Nephron progenitor cell (in vitro differentiated cells): ENCODE measurements around the gene JAGN1.

Experiments
- DNase-seq: peaks from one replicate; pipeline ENCODE4 v3.0.0; 2021
- H3K27ac Mint-ChIP-seq: 2 replicates; pipeline ENCODE4 v1.8.0; 2021; ENCODE audit warnings: mild to moderate bottlenecking, moderate library complexity, mixed read lengths
- H3K27me3 Mint-ChIP-seq: 2 replicates; pipeline ENCODE4 v1.8.0; 2021; ENCODE audit warnings: mild to moderate bottlenecking, low read depth, mixed read lengths; ENCODE audit not compliant: poor library complexity
- H3K36me3 Mint-ChIP-seq: 2 replicates; pipeline ENCODE4 v1.8.0; 2021; ENCODE audit warnings: low read depth, mixed read lengths
- H3K4me1 Mint-ChIP-seq: 2 replicates; pipeline ENCODE4 v1.8.0; 2021; ENCODE audit warnings: mixed read lengths
- H3K4me3 Mint-ChIP-seq: 2 replicates; pipeline ENCODE4 v1.8.0; 2021; ENCODE audit warnings: mild to moderate bottlenecking, moderate library complexity, mixed read lengths
- H3K9me3 Mint-ChIP-seq: 2 replicates; pipeline ENCODE4 v1.8.0; 2021; ENCODE audit warnings: mild to moderate bottlenecking, moderate library complexity, mixed read lengths
- TF ChIP-seq, protein P1 (sequence below): fragments of 200-600 bp; sonication (generic); IDR thresholded peaks from 2 replicates; pipeline ENCODE4 v1.5.0; 2021; ENCODE audit warnings: antibody characterized with exemption

The JAGN1 gene

GRCh38 chr3:9914559-9915253 is 24.3 kb downstream of the JAGN1 start:
- Mint-ChIP-seq H3K27ac (no peak overlapping the region), H3K36me3 (no peaks in the 10 kb centered on the region), H3K4me3 (peak overlapping the region; percentile 52), H3K9me3 (no peaks in the 10 kb centered on the region), H3K27me3 (peaks cover 6% of the 10 kb centered on the region), H3K4me1 (peaks cover 41% of the 10 kb centered on the region)
- DNase-seq: no peak
- TF ChIP-seq, protein P1, sequence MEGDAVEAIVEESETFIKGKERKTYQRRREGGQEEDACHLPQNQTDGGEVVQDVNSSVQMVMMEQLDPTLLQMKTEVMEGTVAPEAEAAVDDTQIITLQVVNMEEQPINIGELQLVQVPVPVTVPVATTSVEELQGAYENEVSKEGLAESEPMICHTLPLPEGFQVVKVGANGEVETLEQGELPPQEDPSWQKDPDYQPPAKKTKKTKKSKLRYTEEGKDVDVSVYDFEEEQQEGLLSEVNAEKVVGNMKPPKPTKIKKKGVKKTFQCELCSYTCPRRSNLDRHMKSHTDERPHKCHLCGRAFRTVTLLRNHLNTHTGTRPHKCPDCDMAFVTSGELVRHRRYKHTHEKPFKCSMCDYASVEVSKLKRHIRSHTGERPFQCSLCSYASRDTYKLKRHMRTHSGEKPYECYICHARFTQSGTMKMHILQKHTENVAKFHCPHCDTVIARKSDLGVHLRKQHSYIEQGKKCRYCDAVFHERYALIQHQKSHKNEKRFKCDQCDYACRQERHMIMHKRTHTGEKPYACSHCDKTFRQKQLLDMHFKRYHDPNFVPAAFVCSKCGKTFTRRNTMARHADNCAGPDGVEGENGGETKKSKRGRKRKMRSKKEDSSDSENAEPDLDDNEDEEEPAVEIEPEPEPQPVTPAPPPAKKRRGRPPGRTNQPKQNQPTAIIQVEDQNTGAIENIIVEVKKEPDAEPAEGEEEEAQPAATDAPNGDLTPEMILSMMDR: no peak

GRCh38 chr3:9915254-9916141 is 25.1 kb downstream of the JAGN1 start:
- H3K36me3 Mint-ChIP-seq: no peaks in the 10 kb centered on the region

GRCh38 chr3:9916346-9916733 is 25.9 kb downstream of the JAGN1 start:
- H3K4me1 Mint-ChIP-seq: peaks cover 34% of the 10 kb centered on the region
- H3K27ac Mint-ChIP-seq: no peak overlapping the region
- peak overlapping the region; percentile 86 for H3K4me3 Mint-ChIP-seq
- H3K36me3 Mint-ChIP-seq: no peaks in the 10 kb centered on the region
- peaks cover 8% of the 10 kb centered on the region for H3K27me3 Mint-ChIP-seq
- TF ChIP-seq, protein P1: no peak
- H3K9me3 Mint-ChIP-seq: no peaks in the 10 kb centered on the region
- no peak for DNase-seq

More at GRCh38 chr3:9915254-9916141, 25.1 kb downstream of the JAGN1 start:
- Mint-ChIP-seq H3K9me3 (no peaks in the 10 kb centered on the region), H3K27me3 (peaks cover 8% of the 10 kb centered on the region), H3K4me1 (peaks cover 38% of the 10 kb centered on the region), H3K4me3 (peak overlapping the region; percentile 86), H3K27ac (no peak overlapping the region)
- TF ChIP-seq, protein P1: no peak
- DNase-seq: peak; percentile 72

DNA sequence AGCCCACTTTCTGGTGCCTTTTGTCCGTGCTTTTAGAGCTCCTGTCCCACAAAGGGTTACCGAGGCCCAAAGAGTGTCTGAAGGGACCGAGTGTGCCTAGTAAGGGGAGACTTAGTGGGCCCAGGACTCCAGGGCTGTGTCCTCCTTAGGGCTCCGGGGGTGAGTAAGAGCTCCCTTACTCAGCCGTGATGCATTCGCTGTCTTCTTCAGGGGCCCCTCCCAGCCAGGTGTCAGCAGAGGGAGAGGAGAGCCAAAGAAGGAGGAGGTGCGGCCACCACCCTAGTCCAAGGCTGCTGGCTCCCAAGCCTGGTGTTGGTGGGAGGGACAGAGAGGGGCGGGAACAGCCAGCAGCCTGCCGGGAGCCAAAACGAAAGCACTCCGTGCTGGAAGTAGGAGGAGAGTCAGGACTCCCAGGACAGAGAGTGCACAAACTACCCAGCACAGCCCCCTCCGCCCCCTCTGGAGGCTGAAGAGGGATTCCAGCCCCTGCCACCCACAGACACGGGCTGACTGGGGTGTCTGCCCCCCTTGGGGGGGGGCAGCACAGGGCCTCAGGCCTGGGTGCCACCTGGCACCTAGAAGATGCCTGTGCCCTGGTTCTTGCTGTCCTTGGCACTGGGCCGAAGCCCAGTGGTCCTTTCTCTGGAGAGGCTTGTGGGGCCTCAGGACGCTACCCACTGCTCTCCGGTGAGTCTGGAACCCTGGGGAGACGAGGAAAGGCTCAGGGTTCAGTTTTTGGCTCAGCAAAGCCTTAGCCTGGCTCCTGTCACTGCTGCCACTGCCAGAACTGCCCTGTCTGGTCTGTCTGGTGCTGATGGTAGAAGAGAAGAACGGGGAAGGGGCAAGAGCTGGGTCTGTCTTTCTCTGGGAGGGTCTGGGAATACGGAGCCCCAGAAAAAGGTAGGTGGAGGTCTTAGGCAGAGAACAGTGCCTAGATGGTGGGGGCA is 26.6 kb downstream of the JAGN1 start, which contains the start of gene IL17RC:
IL17RC (plus strand) TSS at position 365 of the 947 bp plus-strand sequence; CDS start at position 583, 218 bp downstream.
- peak; percentile 73 for DNase-seq
- H3K27ac Mint-ChIP-seq: no peak within 1 kb of the TSS

GRCh38 chr3:9917820-9918219 is 27.4 kb downstream of the JAGN1 start:
- Mint-ChIP-seq H3K4me1 (peaks cover 24% of the 10 kb centered on the region), H3K27ac (no peak overlapping the region), H3K4me3 (peak overlapping the region; percentile 62), H3K9me3 (no peaks in the 10 kb centered on the region), H3K27me3 (peaks cover 14% of the 10 kb centered on the region), H3K36me3 (no peaks in the 10 kb centered on the region)
- no peak for DNase-seq
- TF ChIP-seq, protein P1: no peak

More for the DNA sequence above, 26.6 kb downstream of the JAGN1 start, which contains the start of gene IL17RC:
- Mint-ChIP-seq H3K9me3 (no peaks in the 10 kb centered on the region), H3K27me3 (peaks cover 8% of the 10 kb centered on the region), H3K4me1 (peaks cover 29% of the 10 kb centered on the region), H3K4me3 (peak within 1 kb of the TSS; percentile 86), H3K36me3 (no peaks in the 10 kb centered on the region)
- TF ChIP-seq, protein P1: no peak
